K562 (cell line): Measurements from ENCODE around the gene IL20RA. TPM values are rescaled to one million over a fixed set of nuclear protein-coding genes. Genes with fewer than 3 reads are reported as not detected.

Source experiments
- ATAC-seq: fragments of 200-7000 bp; cut with Tn5 transposase; 3 replicates; pipeline ENCODE4 v1.9.1; 2020; ENCODE audit warnings: moderate library complexity
- BruUV-seq: library from RNA; stranded (reverse); fragments of 400-500 nt; replicated peaks from 2 replicates; lab custom pipeline; 2021; lab: Mats Ljungman, UMichigan
- CTCF ChIA-PET: fragments of 300-600 bp; formaldehyde crosslinking; extraction: SDS; loops from one replicate; lab custom pipeline; 2021; ENCODE audit warnings: low intra/inter-chr PET ratio; lab: Yijun Ruan, JAX
- POLR2A ChIA-PET: fragments of 300-600, 350-650 bp; sonication (Branson Sonifier 250); formaldehyde crosslinking; extraction: SDS; loops from one replicate; lab custom pipeline; 2021; ENCODE audit warnings: antibody characterized with exemption, inconsistent platforms; lab: Yijun Ruan, JAX
- DNase-seq, 4 experiments: peaks; one replicate each; pipeline versions ENCODE4 v3.0.0 to v3.0.0-alpha.2; 2011 to 2018; ENCODE audit warnings: low spot score in 3 of 4, mixed read lengths in 3 of 4; ENCODE audit errors: extremely low read depth in 1 of 4
- FAIRE-seq: peaks from 2 replicates; lab custom pipeline; 2011; peaks lifted over from hg19 to GRCh38; lab: Jason Lieb, UNC
- H2AFZ ChIP-seq: 2 replicates; pipeline ENCODE4 v1.6.0; 2011; ENCODE audit warnings: low read depth, low read length, control low read depth, inconsistent platforms
- H3K27ac ChIP-seq: fragments of 200-600 bp; 3 replicates; pipeline ENCODE4 v1.8.0; 2011; ENCODE audit warnings: low read depth, mild to moderate bottlenecking, control low read depth, inconsistent platforms, low read length, moderate library complexity, mixed read lengths; ENCODE audit errors: extremely low read depth
- H3K27me3 ChIP-seq, 2 experiments: fragments of 300-600 bp in 1 of 2; 2 replicates in 1 of 2; 3 replicates in 1 of 2; pipeline versions ENCODE4 v1.6.0 to v1.8.0; 2011; ENCODE audit warnings: inconsistent platforms in 2 of 2, low read length in 2 of 2, mild to moderate bottlenecking in 1 of 2, mixed read lengths in 1 of 2, moderate library complexity in 1 of 2; ENCODE audit not compliant: control insufficient read depth in 2 of 2, insufficient read depth in 2 of 2
- H3K36me3 ChIP-seq: fragments of 300-600 bp; 3 replicates; pipeline ENCODE4 v1.8.0; 2011; ENCODE audit warnings: mild to moderate bottlenecking, low read length, inconsistent platforms; ENCODE audit not compliant: control insufficient read depth, insufficient read depth
- H3K4me1 ChIP-seq, 2 experiments: fragments of 200-600 bp in 1 of 2; replicated peaks in 1 of 2; 2 replicates in 1 of 2; 3 replicates in 1 of 2; pipeline versions ENCODE4 v1.5.1 to v1.8.0; 2011; ENCODE audit warnings: inconsistent platforms in 2 of 2, low read length in 2 of 2, mild to moderate bottlenecking in 1 of 2, mixed read lengths in 1 of 2, moderate library complexity in 1 of 2; ENCODE audit not compliant: control insufficient read depth in 2 of 2, insufficient read depth in 2 of 2
- H3K4me2 ChIP-seq: 2 replicates; pipeline ENCODE4 v1.6.1; 2011; ENCODE audit warnings: low read length, control low read depth, inconsistent platforms, mixed read lengths; ENCODE audit not compliant: insufficient read depth
- H3K4me3 ChIP-seq: fragments of 200-600 bp; sonication (generic), shearing (Covaris generic); 2 replicates; pipeline ENCODE4 v1.5.1; 2016; ENCODE audit warnings: control low read depth, inconsistent platforms
- H3K79me2 ChIP-seq: fragments of 200-600 bp; 3 replicates; pipeline ENCODE4 v1.8.0; 2011; ENCODE audit warnings: low read length, inconsistent platforms; ENCODE audit not compliant: control insufficient read depth, insufficient read depth
- H3K9ac ChIP-seq, 2 experiments: 2 replicates each; pipeline versions ENCODE4 v1.6.0 to v1.6.1; 2011; ENCODE audit warnings: low read depth in 2 of 2, low read length in 2 of 2, control low read depth in 1 of 2, inconsistent platforms in 1 of 2, mild to moderate bottlenecking in 1 of 2, mixed read lengths in 1 of 2; ENCODE audit not compliant: insufficient read depth in 1 of 2
- H3K9me1 ChIP-seq: one replicate; pipeline ENCODE4 v1.6.0; 2011; ENCODE audit warnings: inconsistent platforms, mild to moderate bottlenecking, low read length, moderate library complexity; ENCODE audit not compliant: control insufficient read depth, insufficient read depth
- H3K9me3 ChIP-seq: replicated peaks from 2 replicates; pipeline ENCODE4 v1.5.1; 2011; ENCODE audit warnings: low read depth, low read length, inconsistent platforms; ENCODE audit not compliant: control insufficient read depth, insufficient read depth
- H4K20me1 ChIP-seq: replicated peaks from 2 replicates; pipeline ENCODE4 v1.6.1; 2011; ENCODE audit warnings: low read length, inconsistent platforms, mixed read lengths; ENCODE audit not compliant: control insufficient read depth, insufficient read depth
- MTA3 ChIP-seq: fragments of 450-650 bp; formaldehyde crosslinking; IDR thresholded peaks from 2 replicates; pipeline ENCODE4 v1.6.1; 2017; ENCODE audit warnings: mild to moderate bottlenecking, borderline replicate concordance
- WGBS: fragments of 100-300 bp; shearing (Covaris generic); methylation state at CpG from one replicate; pipeline ENCODE4 v1.1.6; 2016; ENCODE audit warnings: low coverage, mixed read lengths; ENCODE audit not compliant: insufficient coverage; ENCODE audit errors: missing lambda C conversion rate; 5-methylcytosine and 5-hydroxymethylcytosine counted together
- in situ Hi-C: fragments of 300-500 bp; cut with MboI; formaldehyde crosslinking; loops from 4 replicates; pipeline ENCODE4 v1.15.0; 2018; ENCODE audit warnings: inconsistent platforms, mixed read lengths
- intact Hi-C: fragments of 100-400 bp; cut with micrococcal nuclease; formaldehyde crosslinking; loops from 2 replicates; pipeline ENCODE4 v1.14.2; 2022
- polyA plus RNA-seq, 8 experiments: library from polyadenylated mRNA; depleted of rRNA in 4 of 8; stranded (reverse) in 5 of 8; unstranded in 3 of 8; fragments of >200 nt; fragmentation: Nextera tagmentation in 2 of 8; fragmentation: Illumina TruSeq in 1 of 8; extraction: Ambion mirVana in 2 of 8; extraction: Trizol in 1 of 8; gene quantifications; 2 replicates each; pipeline versions ENCODE4 v1.2.1 to v1.2.3, GENCODE V29; 2011 to 2014; ENCODE audit warnings: inconsistent platforms in 1 of 8, missing spikeins in 1 of 8
- total RNA-seq, 7 experiments: library from RNA; depleted of rRNA in 6 of 7; stranded (reverse); fragments of >200 nt in 6 of 7; fragmentation: Illumina TruSeq in 2 of 7; extraction: Trizol in 2 of 7; gene quantifications; 2 replicates each; pipeline versions ENCODE4 v1.2.1 to v1.2.3, GENCODE V29; 2011 to 2021; ENCODE audit warnings: low replicate concordance in 1 of 7
- TF ChIP-seq, protein P1 (sequence below): fragments of 450-650 bp; IDR thresholded peaks from 2 replicates; pipeline ENCODE4 v1.6.1; 2016; ENCODE audit warnings: mild to moderate bottlenecking, moderate library complexity

Gene IL20RA
- total and polyA plus RNA-seq, 9 of the 15 experiments (the other 6 are each of a cell fraction or from before 2014, with no cell fraction given) = not detected

DNA sequence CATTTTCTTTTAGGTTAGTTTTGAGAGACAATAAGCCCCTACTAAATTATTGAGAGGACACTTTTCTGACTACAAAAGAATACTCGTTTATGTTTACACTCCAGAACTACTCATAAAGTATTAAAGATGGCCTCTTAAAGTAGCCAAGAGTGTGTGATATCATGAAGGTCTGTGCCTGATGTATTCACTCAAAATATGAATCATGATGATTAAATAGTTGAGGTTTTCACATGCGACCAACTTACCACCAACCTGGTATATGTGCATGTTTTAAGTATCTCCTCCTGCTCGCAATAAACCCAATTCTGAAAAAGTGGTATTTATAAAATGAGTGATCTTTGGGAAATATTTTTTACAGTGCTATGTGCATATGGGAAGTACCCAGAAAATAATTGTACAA lies 43.9 kb downstream of the IL20RA start:
- ChIA-PET CTCF (no interaction called here), POLR2A (no interaction called here)
- DNase-seq (no peak), FAIRE-seq (no peak), ATAC-seq (no peak)
- Histone ChIP-seq H3K9me1 (no peaks in the 10 kb centered on the region), H3K9me3 (no peaks in the 10 kb centered on the region), H2AFZ (no peak overlapping the region), H3K36me3 (no peaks in the 10 kb centered on the region), H3K4me1 (no peaks in the 10 kb centered on the region), H3K9ac (no peak overlapping the region), H3K27ac (no peak overlapping the region), H3K4me2 (no peak overlapping the region), H3K27me3 (peaks cover 8 to 19% of the 10 kb centered on the region in 2 experiments), H3K79me2 (no peaks in the 10 kb centered on the region), H3K4me3 (no peak overlapping the region), H4K20me1 (no peaks in the 10 kb centered on the region)
- WGBS = 1% methylated on average over 3 of the region's 3 CpGs
- in situ Hi-C loops (no loop called here), intact Hi-C loops (no loop called here)
- no TSS peak for BruUV-seq
- TF ChIP-seq, protein P1, sequence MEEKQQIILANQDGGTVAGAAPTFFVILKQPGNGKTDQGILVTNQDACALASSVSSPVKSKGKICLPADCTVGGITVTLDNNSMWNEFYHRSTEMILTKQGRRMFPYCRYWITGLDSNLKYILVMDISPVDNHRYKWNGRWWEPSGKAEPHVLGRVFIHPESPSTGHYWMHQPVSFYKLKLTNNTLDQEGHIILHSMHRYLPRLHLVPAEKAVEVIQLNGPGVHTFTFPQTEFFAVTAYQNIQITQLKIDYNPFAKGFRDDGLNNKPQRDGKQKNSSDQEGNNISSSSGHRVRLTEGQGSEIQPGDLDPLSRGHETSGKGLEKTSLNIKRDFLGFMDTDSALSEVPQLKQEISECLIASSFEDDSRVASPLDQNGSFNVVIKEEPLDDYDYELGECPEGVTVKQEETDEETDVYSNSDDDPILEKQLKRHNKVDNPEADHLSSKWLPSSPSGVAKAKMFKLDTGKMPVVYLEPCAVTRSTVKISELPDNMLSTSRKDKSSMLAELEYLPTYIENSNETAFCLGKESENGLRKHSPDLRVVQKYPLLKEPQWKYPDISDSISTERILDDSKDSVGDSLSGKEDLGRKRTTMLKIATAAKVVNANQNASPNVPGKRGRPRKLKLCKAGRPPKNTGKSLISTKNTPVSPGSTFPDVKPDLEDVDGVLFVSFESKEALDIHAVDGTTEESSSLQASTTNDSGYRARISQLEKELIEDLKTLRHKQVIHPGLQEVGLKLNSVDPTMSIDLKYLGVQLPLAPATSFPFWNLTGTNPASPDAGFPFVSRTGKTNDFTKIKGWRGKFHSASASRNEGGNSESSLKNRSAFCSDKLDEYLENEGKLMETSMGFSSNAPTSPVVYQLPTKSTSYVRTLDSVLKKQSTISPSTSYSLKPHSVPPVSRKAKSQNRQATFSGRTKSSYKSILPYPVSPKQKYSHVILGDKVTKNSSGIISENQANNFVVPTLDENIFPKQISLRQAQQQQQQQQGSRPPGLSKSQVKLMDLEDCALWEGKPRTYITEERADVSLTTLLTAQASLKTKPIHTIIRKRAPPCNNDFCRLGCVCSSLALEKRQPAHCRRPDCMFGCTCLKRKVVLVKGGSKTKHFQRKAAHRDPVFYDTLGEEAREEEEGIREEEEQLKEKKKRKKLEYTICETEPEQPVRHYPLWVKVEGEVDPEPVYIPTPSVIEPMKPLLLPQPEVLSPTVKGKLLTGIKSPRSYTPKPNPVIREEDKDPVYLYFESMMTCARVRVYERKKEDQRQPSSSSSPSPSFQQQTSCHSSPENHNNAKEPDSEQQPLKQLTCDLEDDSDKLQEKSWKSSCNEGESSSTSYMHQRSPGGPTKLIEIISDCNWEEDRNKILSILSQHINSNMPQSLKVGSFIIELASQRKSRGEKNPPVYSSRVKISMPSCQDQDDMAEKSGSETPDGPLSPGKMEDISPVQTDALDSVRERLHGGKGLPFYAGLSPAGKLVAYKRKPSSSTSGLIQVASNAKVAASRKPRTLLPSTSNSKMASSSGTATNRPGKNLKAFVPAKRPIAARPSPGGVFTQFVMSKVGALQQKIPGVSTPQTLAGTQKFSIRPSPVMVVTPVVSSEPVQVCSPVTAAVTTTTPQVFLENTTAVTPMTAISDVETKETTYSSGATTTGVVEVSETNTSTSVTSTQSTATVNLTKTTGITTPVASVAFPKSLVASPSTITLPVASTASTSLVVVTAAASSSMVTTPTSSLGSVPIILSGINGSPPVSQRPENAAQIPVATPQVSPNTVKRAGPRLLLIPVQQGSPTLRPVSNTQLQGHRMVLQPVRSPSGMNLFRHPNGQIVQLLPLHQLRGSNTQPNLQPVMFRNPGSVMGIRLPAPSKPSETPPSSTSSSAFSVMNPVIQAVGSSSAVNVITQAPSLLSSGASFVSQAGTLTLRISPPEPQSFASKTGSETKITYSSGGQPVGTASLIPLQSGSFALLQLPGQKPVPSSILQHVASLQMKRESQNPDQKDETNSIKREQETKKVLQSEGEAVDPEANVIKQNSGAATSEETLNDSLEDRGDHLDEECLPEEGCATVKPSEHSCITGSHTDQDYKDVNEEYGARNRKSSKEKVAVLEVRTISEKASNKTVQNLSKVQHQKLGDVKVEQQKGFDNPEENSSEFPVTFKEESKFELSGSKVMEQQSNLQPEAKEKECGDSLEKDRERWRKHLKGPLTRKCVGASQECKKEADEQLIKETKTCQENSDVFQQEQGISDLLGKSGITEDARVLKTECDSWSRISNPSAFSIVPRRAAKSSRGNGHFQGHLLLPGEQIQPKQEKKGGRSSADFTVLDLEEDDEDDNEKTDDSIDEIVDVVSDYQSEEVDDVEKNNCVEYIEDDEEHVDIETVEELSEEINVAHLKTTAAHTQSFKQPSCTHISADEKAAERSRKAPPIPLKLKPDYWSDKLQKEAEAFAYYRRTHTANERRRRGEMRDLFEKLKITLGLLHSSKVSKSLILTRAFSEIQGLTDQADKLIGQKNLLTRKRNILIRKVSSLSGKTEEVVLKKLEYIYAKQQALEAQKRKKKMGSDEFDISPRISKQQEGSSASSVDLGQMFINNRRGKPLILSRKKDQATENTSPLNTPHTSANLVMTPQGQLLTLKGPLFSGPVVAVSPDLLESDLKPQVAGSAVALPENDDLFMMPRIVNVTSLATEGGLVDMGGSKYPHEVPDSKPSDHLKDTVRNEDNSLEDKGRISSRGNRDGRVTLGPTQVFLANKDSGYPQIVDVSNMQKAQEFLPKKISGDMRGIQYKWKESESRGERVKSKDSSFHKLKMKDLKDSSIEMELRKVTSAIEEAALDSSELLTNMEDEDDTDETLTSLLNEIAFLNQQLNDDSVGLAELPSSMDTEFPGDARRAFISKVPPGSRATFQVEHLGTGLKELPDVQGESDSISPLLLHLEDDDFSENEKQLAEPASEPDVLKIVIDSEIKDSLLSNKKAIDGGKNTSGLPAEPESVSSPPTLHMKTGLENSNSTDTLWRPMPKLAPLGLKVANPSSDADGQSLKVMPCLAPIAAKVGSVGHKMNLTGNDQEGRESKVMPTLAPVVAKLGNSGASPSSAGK = no peak
- no peak for TF ChIP-seq MTA3
